A673 (cell line): ENCODE results near the gene MDM4. TPM values are rescaled to one million over a fixed set of nuclear protein-coding genes. Genes with fewer than 3 reads are reported as not detected.

Experiments
- BruUV-seq: library from RNA; stranded (reverse); fragments of 400-500 nt; replicated peaks from 2 replicates; lab custom pipeline; 2021; lab: Mats Ljungman, UMichigan
- CTCF ChIA-PET: fragments of 300-600 bp; sonication (Branson Sonifier 250); formaldehyde crosslinking; loops from one replicate; lab custom pipeline; 2022; ENCODE audit warnings: antibody characterized with exemption; lab: Charles Lee
- POLR2A ChIA-PET: fragments of 300-600 bp; sonication (Branson Sonifier 250); formaldehyde crosslinking; loops from one replicate; lab custom pipeline; 2022; ENCODE audit warnings: antibody characterized with exemption; ENCODE audit not compliant: low non-redundant PET; lab: Charles Lee
- DNase-seq: peaks from one replicate; pipeline ENCODE4 v3.0.0-alpha.2; 2015; ENCODE audit warnings: low spot score
- H3K27ac ChIP-seq: fragments of 200-600 bp; sonication (generic); 2 replicates; pipeline ENCODE4 v1.5.1; 2016; ENCODE audit warnings: mixed run types, low read depth, mild to moderate bottlenecking, mixed read lengths, antibody characterized with exemption, low read length; ENCODE audit not compliant: poor library complexity, severe bottlenecking
- H3K27me3 ChIP-seq: fragments of 200-600 bp; sonication (generic); replicated peaks from 2 replicates; pipeline ENCODE4 v1.6.1; 2017; ENCODE audit warnings: mixed run types, low read depth, mild to moderate bottlenecking, mixed read lengths, antibody characterized with exemption, low read length; ENCODE audit not compliant: insufficient read depth, poor library complexity
- H3K36me3 ChIP-seq: fragments of 200-600 bp; sonication (generic); 2 replicates; pipeline ENCODE4 v1.6.1; 2016; ENCODE audit warnings: mixed run types, mild to moderate bottlenecking, mixed read lengths, antibody characterized with exemption, low read length; ENCODE audit not compliant: insufficient read depth, poor library complexity, severe bottlenecking
- H3K4me1 ChIP-seq: fragments of 200-600 bp; sonication (generic); 2 replicates; pipeline ENCODE4 v1.6.1; 2017; ENCODE audit warnings: mixed run types, mild to moderate bottlenecking, mixed read lengths, antibody characterized with exemption, low read length; ENCODE audit not compliant: insufficient read depth, poor library complexity, severe bottlenecking
- H3K4me3 ChIP-seq: fragments of 200-600 bp; sonication (generic); 2 replicates; pipeline ENCODE4 v1.5.1; 2016; ENCODE audit warnings: low read depth, mixed run types, mild to moderate bottlenecking, mixed read lengths, low read length; ENCODE audit not compliant: poor library complexity, severe bottlenecking
- H3K9me3 ChIP-seq: fragments of 200-600 bp; sonication (generic); 2 replicates; pipeline ENCODE4 v1.6.1; 2016; ENCODE audit warnings: mixed run types, low read depth, mild to moderate bottlenecking, mixed read lengths, antibody characterized with exemption, low read length; ENCODE audit not compliant: poor library complexity, severe bottlenecking
- CTCF ChIP-seq: fragments of 300-800, 200-600 bp; sonication (generic); conservative IDR thresholded peaks from 2 replicates; pipeline ENCODE4 v1.5.1; 2017; ENCODE audit warnings: low read depth, mild to moderate bottlenecking, antibody characterized with exemption, low read length, moderate library complexity, mixed read lengths
- EZH2 ChIP-seq: fragments of 200-600 bp; sonication (generic); IDR thresholded peaks from 2 replicates; pipeline ENCODE4 v1.6.1; 2017; ENCODE audit warnings: borderline replicate concordance, low read depth, mild to moderate bottlenecking, mixed read lengths, antibody characterized with exemption, low read length; ENCODE audit not compliant: poor library complexity, severe bottlenecking
- intact Hi-C: fragments of 100-400 bp; cut with micrococcal nuclease; formaldehyde crosslinking; loops from one replicate; pipeline ENCODE4 v1.10.0; 2022; ENCODE audit not compliant: unreplicated experiment
- total RNA-seq: library from RNA; stranded (reverse); gene quantifications from 2 replicates; pipeline ENCODE4 v1.2.3, GENCODE V29; 2021

MDM4 gene
- total RNA-seq, 1 experiment from 2014 or later: 71.3 TPM

- no peak for TF ChIP-seq EZH2
- no peak for TF ChIP-seq CTCF
- Histone ChIP-seq H3K27ac (no peak overlapping the region), H3K36me3 (no peaks in the 10 kb centered on the region), H3K9me3 (no peaks in the 10 kb centered on the region), H3K4me1 (peaks cover 10% of the 10 kb centered on the region), H3K27me3 (no peaks in the 10 kb centered on the region), H3K4me3 (no peak overlapping the region)
- intact Hi-C loops: no loop called here
- ChIA-PET POLR2A (no interaction called here), CTCF (no interaction called here)
- DNase-seq: no peak
- no TSS peak for BruUV-seq
Measured at GRCh38 chr1:204587621-204588020, 71.4 kb downstream of the MDM4 start.

- intact Hi-C loops: no loop called here
- TF ChIP-seq EZH2: no peak
- no peak for TF ChIP-seq CTCF
- Histone ChIP-seq H3K4me1 (peaks cover 10% of the 10 kb centered on the region), H3K27ac (no peak overlapping the region), H3K4me3 (no peak overlapping the region), H3K27me3 (no peaks in the 10 kb centered on the region), H3K9me3 (no peaks in the 10 kb centered on the region), H3K36me3 (no peaks in the 10 kb centered on the region)
- POLR2A ChIA-PET: no interaction called here
- no TSS peak for BruUV-seq
- CTCF ChIA-PET: interaction anchor here (0.6 kb wide), 2 partner anchors 267 to 552 kb away, joined by 3 to 13 read pairs; no protein-coding TSS in a partner anchor
- no peak for DNase-seq
Measured at GRCh38 chr1:204588826-204589225, 72.6 kb downstream of the MDM4 start.

- H3K27me3 ChIP-seq: no peaks in the 10 kb centered on the region
- intact Hi-C loops: no loop called here
- DNase-seq: no peak
- CTCF ChIA-PET: no interaction called here
- no peak overlapping the region for H3K27ac ChIP-seq
- H3K9me3 ChIP-seq: no peaks in the 10 kb centered on the region
- H3K36me3 ChIP-seq: no peaks in the 10 kb centered on the region
- H3K4me1 ChIP-seq: peaks cover 10% of the 10 kb centered on the region
- no TSS peak for BruUV-seq
- H3K4me3 ChIP-seq: no peak overlapping the region
- no peak for TF ChIP-seq EZH2
- TF ChIP-seq CTCF: no peak
- POLR2A ChIA-PET: no interaction called here
Measured at GRCh38 chr1:204589409-204590038, 73.3 kb downstream of the MDM4 start.
